ENCODE data around the gene ZWINT. TPM values are rescaled to one million over a fixed set of nuclear protein-coding genes. Genes with fewer than 3 reads are reported as not detected.

Gene ZWINT
- total RNA-seq: 10 to 100 TPM; 28.9 to 72.3 TPM

DNA sequence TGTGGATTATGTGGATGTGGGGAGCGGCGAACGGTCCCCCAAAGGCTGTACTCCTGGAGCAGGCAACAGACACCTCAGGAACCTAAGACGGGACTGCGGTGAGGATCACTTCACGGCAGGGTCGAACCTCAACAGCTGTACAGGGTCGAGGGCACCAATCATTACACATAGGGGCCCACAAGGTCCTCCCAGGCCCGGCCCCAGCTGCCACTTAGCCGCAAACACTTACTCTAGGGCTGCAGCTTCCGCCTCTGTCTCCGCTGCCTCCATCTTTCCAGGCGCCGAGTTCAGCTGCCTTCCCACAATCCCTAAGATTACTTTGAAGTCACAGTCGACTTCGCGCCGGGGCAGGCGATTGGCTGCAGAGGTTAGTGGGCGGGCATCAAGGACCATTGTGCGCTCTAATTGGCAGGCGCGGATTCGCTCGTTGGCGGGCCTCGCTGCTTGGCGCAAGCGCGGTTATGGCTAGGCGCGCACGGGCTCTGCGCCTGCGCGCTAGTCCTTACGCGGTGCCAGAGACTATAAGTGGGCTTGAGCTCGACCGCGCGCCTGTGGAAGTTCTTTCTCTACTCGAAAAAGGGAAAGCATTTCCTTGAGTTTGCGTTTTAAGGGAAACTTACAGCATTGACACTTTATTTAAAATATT is at the start of gene ZWINT:
ZWINT (minus strand) TSS at position 293 of the 646 bp plus-strand sequence; CDS start at position 270, 23 bp downstream.

Data from melanocyte of skin (primary cell).